BLaER1 (cell line): Measurements from ENCODE around the gene MTA3.
"Not testable (repeated sequence)": the region's sequence is repeated elsewhere in the genome, so short reads cannot be mapped to it uniquely, and the experiment has no call there.

Experiments
- H3K27ac ChIP-seq: shearing (Covaris generic); formaldehyde crosslinking; 2 replicates; pipeline ENCODE4 v1.8.1; 2022
- H3K27me3 ChIP-seq: shearing (Covaris generic); formaldehyde crosslinking; 2 replicates; pipeline ENCODE4 v1.8.1; 2022
- H3K36me3 ChIP-seq: shearing (Covaris generic); formaldehyde crosslinking; 2 replicates; pipeline ENCODE4 v1.8.1; 2022
- H3K4me1 ChIP-seq: shearing (Covaris generic); formaldehyde crosslinking; 2 replicates; pipeline ENCODE4 v1.8.1; 2022
- H3K4me2 ChIP-seq: shearing (Covaris generic); formaldehyde crosslinking; 2 replicates; pipeline ENCODE4 v1.8.1; 2022
- H3K4me3 ChIP-seq: shearing (Covaris generic); formaldehyde crosslinking; 2 replicates; pipeline ENCODE4 v1.8.1; 2022
- H3K9ac ChIP-seq: shearing (Covaris generic); formaldehyde crosslinking; 2 replicates; pipeline ENCODE4 v1.8.1; 2022
- H3K9me3 ChIP-seq: shearing (Covaris generic); formaldehyde crosslinking; 2 replicates; pipeline ENCODE4 v1.8.1; 2022
- H4K20me1 ChIP-seq: shearing (Covaris generic); formaldehyde crosslinking; 2 replicates; pipeline ENCODE4 v1.8.1; 2022
- Cebpa-rat ChIP-seq: shearing (Covaris generic); IDR thresholded peaks from 2 replicates; pipeline ENCODE4 v1.8.1; 2022

The MTA3 gene

GRCh38 chr2:42547446-42548295 lies 20.8 kb upstream of the MTA3 start:
- TF ChIP-seq Cebpa-rat: no peak
- Histone ChIP-seq H3K4me1 (peaks cover 11% of the 10 kb centered on the region; the same call in 1 of the 2 replicates), H3K4me2 (no peak overlapping the region), H3K4me3 (no peak overlapping the region), H4K20me1 (no peaks in the 10 kb centered on the region), H3K9ac (no peak overlapping the region), H3K27ac (no peak overlapping the region), H3K27me3 (no peaks in the 10 kb centered on the region), H3K36me3 (no peaks in the 10 kb centered on the region), H3K9me3 (no peaks in the 10 kb centered on the region)

DNA sequence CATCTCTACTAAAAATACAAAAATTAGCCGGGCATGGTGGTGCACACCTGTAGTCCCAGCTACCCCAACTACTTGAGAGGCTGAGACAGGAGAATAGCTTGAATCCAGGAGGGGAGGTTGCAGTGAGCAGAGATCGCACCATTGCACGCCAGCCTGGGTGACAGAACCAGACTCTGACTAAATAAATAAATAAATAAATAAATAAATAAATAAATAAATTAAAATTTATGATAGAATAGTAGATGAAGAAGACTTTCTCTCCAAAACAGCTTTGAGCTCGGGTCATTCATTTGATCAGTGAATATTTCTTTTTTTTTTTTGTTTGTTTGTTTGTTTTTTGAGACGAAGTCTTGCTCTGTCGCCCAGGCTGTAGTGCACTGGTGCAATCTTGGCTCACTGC lies 17.6 kb upstream of the MTA3 start:
- H3K36me3 ChIP-seq: no peaks in the 10 kb centered on the region
- H3K27me3 ChIP-seq: no peaks in the 10 kb centered on the region
- no peaks in the 10 kb centered on the region for H4K20me1 ChIP-seq
- no peak overlapping the region for H3K4me3 ChIP-seq
- H3K4me1 ChIP-seq: peaks cover 7% of the 10 kb centered on the region; the same call in 1 of the 2 replicates
- H3K9ac ChIP-seq: no peak overlapping the region
- no peak overlapping the region for H3K4me2 ChIP-seq
- no peak for TF ChIP-seq Cebpa-rat
- H3K27ac ChIP-seq: no peak overlapping the region
- H3K9me3 ChIP-seq: no peaks in the 10 kb centered on the region

- Histone ChIP-seq H3K9ac (no peak overlapping the region), H3K36me3 (no peaks in the 10 kb centered on the region), H4K20me1 (no peaks in the 10 kb centered on the region), H3K4me2 (no peak overlapping the region), H3K4me1 (no peaks in the 10 kb centered on the region), H3K9me3 (no peaks in the 10 kb centered on the region), H3K27ac (no peak overlapping the region), H3K27me3 (no peaks in the 10 kb centered on the region), H3K4me3 (no peak overlapping the region)
- TF ChIP-seq Cebpa-rat: no peak
Observed at GRCh38 chr2:42554392-42554791, 14.0 kb upstream of the MTA3 start.

- no peaks in the 10 kb centered on the region for H3K4me1 ChIP-seq
- no peak overlapping the region for H3K9ac ChIP-seq
- no peak overlapping the region for H3K4me2 ChIP-seq
- no peak overlapping the region for H3K27ac ChIP-seq
- no peak for TF ChIP-seq Cebpa-rat
- H3K36me3 ChIP-seq: no peaks in the 10 kb centered on the region
- H3K9me3 ChIP-seq: no peaks in the 10 kb centered on the region
- no peak overlapping the region for H3K4me3 ChIP-seq
- H3K27me3 ChIP-seq: no peaks in the 10 kb centered on the region
- no peaks in the 10 kb centered on the region for H4K20me1 ChIP-seq
Observed at GRCh38 chr2:42556315-42556890, 12.0 kb upstream of the MTA3 start.

DNA sequence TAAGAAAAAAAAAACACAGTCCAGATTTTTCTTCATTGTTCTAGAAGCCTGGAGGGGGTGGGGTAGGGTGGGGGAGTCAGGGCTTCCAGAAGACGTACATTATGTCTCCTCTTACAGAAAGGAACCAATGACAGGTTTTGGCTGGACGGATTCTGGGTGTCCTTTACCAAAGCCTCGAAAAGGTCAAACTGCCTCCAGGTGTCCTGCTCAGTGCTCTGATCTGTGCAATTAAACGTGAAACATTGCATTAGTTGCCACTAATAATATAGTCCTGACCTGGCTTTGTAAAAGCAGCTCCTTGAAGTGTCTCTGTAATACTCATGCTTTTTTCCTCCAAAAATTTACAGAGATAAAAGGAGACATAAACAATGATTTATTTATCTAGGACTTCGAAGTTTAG lies 11.1 kb upstream of the MTA3 start:
- no peak overlapping the region for H3K4me2 ChIP-seq
- H3K9me3 ChIP-seq: no peaks in the 10 kb centered on the region
- no peaks in the 10 kb centered on the region for H3K27me3 ChIP-seq
- TF ChIP-seq Cebpa-rat: no peak
- H3K27ac ChIP-seq: no peak overlapping the region
- no peak overlapping the region for H3K4me3 ChIP-seq
- no peaks in the 10 kb centered on the region for H3K4me1 ChIP-seq
- H4K20me1 ChIP-seq: no peaks in the 10 kb centered on the region
- no peak overlapping the region for H3K9ac ChIP-seq
- H3K36me3 ChIP-seq: no peaks in the 10 kb centered on the region

DNA sequence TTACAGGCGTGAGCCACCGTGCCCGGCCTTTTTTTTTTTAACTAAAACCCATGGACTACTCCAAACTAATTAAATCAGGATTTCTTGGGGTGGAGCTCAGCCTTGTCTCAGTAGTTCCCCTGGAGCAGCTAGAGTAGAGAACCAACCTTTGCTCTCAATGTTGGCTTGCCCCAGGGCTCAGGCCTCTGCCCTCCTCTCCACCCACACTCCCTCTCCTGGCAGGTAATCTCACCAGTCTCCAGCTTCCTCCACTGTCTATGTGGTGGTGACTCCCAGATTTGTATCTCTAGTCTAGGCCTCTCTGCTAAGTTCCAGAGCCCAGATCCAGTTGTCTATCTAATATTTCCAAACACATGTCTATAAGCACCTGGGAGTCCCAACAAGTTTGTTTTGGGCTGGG lies 9.6 kb upstream of the MTA3 start:
- no peaks in the 10 kb centered on the region for H3K27me3 ChIP-seq
- H3K27ac ChIP-seq: no peak overlapping the region
- no peaks in the 10 kb centered on the region for H3K4me1 ChIP-seq
- no peaks in the 10 kb centered on the region for H4K20me1 ChIP-seq
- no peak overlapping the region for H3K4me2 ChIP-seq
- no peaks in the 10 kb centered on the region for H3K9me3 ChIP-seq
- no peak overlapping the region for H3K9ac ChIP-seq
- H3K36me3 ChIP-seq: no peaks in the 10 kb centered on the region
- TF ChIP-seq Cebpa-rat: no peak
- no peak overlapping the region for H3K4me3 ChIP-seq

DNA sequence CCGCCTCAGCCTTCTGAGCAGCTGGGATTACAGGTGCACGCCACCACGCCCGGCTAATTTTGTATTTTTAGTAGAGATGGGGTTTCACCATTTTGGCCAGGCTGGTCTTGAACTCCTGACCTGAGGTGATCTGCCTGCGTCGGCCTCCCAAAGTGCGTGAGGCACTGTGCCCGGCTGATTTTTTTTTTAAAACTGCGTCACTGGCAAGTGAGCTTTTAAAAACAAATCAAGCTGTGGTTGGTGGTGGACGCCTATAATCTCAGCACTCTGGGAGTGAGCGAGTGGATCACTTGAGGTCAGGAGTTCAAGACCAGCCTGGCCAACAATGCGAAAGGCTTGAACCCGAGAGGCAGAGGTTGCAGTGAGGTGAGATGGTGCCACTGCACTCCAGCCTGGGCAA lies 8.3 kb upstream of the MTA3 start:
- H4K20me1 ChIP-seq, H3K4me1 ChIP-seq, H3K27me3 ChIP-seq, H3K9ac ChIP-seq, H3K36me3 ChIP-seq, H3K4me2 ChIP-seq, H3K27ac ChIP-seq, H3K4me3 ChIP-seq, H3K9me3 ChIP-seq: not testable (repeated sequence)

DNA sequence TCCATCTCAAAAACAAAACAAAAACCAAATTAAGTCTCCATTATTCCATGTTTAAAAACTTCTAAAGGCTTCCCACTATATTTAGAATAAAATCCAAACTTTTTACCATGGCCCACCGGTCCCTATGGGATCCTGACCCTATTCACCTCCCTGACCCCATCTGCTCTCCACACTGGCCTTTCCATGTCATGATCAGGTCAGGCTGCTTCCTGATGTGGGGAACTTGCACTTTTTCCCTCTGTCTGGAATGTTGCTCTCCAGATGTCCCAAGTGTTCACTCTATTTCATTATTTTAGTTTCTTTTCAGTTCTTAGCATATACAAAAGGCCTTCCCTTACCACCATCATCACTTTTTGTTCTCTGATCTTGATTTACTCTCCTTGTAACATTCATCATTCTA lies 7.5 kb upstream of the MTA3 start:
- Histone ChIP-seq H3K4me3 (no peak overlapping the region), H3K27ac (no peak overlapping the region), H3K4me1 (no peaks in the 10 kb centered on the region), H3K27me3 (no peaks in the 10 kb centered on the region), H4K20me1 (no peaks in the 10 kb centered on the region), H3K4me2 (no peak overlapping the region), H3K9me3 (no peaks in the 10 kb centered on the region), H3K9ac (no peak overlapping the region), H3K36me3 (no peaks in the 10 kb centered on the region)
- no peak for TF ChIP-seq Cebpa-rat

- Histone ChIP-seq H3K4me2 (no peak overlapping the region), H4K20me1 (no peaks in the 10 kb centered on the region), H3K27me3 (no peaks in the 10 kb centered on the region), H3K9ac (no peak overlapping the region), H3K9me3 (no peaks in the 10 kb centered on the region), H3K27ac (no peak overlapping the region), H3K36me3 (no peaks in the 10 kb centered on the region), H3K4me1 (peaks cover 14% of the 10 kb centered on the region), H3K4me3 (no peak overlapping the region)
- TF ChIP-seq Cebpa-rat: no peak
Observed at GRCh38 chr2:42562474-42563144, 5.8 kb upstream of the MTA3 start.

DNA sequence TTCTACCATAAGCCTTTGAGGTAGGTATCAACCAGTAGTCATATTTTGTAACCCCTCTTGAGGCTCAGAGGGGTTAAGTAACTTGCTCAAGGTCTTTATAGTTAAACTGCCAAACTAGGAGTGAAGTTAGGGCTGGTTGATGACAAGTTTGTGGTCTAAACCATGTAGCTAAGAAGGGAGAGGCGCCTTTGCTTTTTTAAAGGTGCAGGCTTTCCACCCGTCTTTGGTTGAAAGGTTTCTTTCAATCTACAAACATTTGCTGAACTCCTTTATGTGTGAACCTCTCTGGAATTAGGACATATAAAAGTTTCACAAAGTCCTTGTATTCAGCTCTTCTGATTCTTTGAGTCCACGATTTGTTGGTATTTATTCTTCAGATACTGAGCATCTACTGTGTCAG lies 2.4 kb upstream of the MTA3 start:
- H3K27ac ChIP-seq: no peak overlapping the region

More for the DNA sequence above, 2.4 kb upstream of the MTA3 start:
- no peak overlapping the region for H3K4me2 ChIP-seq
- TF ChIP-seq Cebpa-rat: no peak
- no peaks in the 10 kb centered on the region for H3K9me3 ChIP-seq
- H3K36me3 ChIP-seq: peaks cover 4% of the 10 kb centered on the region; the same call in 1 of the 2 replicates
- H3K4me3 ChIP-seq: no peak overlapping the region
- H3K4me1 ChIP-seq: peaks cover 33% of the 10 kb centered on the region
- no peaks in the 10 kb centered on the region for H3K27me3 ChIP-seq
- no peak overlapping the region for H3K9ac ChIP-seq
- no peaks in the 10 kb centered on the region for H4K20me1 ChIP-seq
